ENCODE measurements around the gene FGF1. TPM values are rescaled to one million over a fixed set of nuclear protein-coding genes. Genes with fewer than 3 reads are reported as not detected.
A peak's percentile ranks its signal among the peaks of the same experiment; 100 is the strongest.

Gene FGF1
- total and polyA plus RNA-seq, 2 donors from 2014 or later: 2.1 to 89.7 TPM

- no peak for DNase-seq
- intact Hi-C loops (cut with DNase I): no loop called here
- TF ChIP-seq CTCF (IDR thresholded peaks at IDR 0.05; ENCODE audit: borderline replicate concordance, extremely low read depth, insufficient read depth): no peak
- FAIRE-seq: no peak
- H3K9me3 ChIP-seq (ENCODE audit: control insufficient read depth in 2 of 3, insufficient read depth in 1 of 3, low read length in 3 of 3): no peaks in the 10 kb centered on the region
- peaks cover 0 to 7% (median 5%) of the 10 kb centered on the region in 3 donors for H3K4me1 ChIP-seq (ENCODE audit: control insufficient read depth in 2 of 3, insufficient read depth in 2 of 3, low read depth in 1 of 3, low read length in 3 of 3)
- no peaks in the 10 kb centered on the region for H3K36me3 ChIP-seq (ENCODE audit: control insufficient read depth in 2 of 3, insufficient read depth in 3 of 3, low read length in 3 of 3)
- H3K9ac ChIP-seq (ENCODE audit: low read length in 3 of 3): no peak overlapping the region
- H3K27ac ChIP-seq (ENCODE audit: low read depth in 2 of 2, low read length in 2 of 2): no peak overlapping the region
- H3K27me3 ChIP-seq (ENCODE audit: control insufficient read depth, insufficient read depth, low read length): no peaks in the 10 kb centered on the region
- H3K4me3 ChIP-seq (ENCODE audit: low read length in 3 of 3): no peak overlapping the region
Measured at GRCh38 chr5:142640316-142641005, 45.4 kb downstream of the FGF1 start.

GRCh38 chr5:142639455-142639854, 46.4 kb downstream of the FGF1 start:
- Histone ChIP-seq H3K9ac (ENCODE audit: low read length in 3 of 3) (no peak overlapping the region), H3K36me3 (ENCODE audit: control insufficient read depth in 2 of 3, insufficient read depth in 3 of 3, low read length in 3 of 3) (no peaks in the 10 kb centered on the region), H3K27ac (ENCODE audit: low read depth in 2 of 2, low read length in 2 of 2) (no peak overlapping the region), H3K4me3 (ENCODE audit: low read length in 3 of 3) (no peak overlapping the region), H3K9me3 (ENCODE audit: control insufficient read depth in 2 of 3, insufficient read depth in 1 of 3, low read length in 3 of 3) (no peaks in the 10 kb centered on the region), H3K4me1 (ENCODE audit: control insufficient read depth in 2 of 3, insufficient read depth in 2 of 3, low read depth in 1 of 3, low read length in 3 of 3) (peaks cover 0 to 7% (median 5%) of the 10 kb centered on the region in 3 donors), H3K27me3 (ENCODE audit: control insufficient read depth, insufficient read depth, low read length) (no peaks in the 10 kb centered on the region)
- TF ChIP-seq CTCF (IDR thresholded peaks at IDR 0.05; ENCODE audit: borderline replicate concordance, extremely low read depth, insufficient read depth): no peak
- intact Hi-C loops (cut with DNase I): no loop called here
- DNase-seq: no peak
- FAIRE-seq: no peak

- FAIRE-seq (no peak), DNase-seq (no peak)
- H3K27me3 ChIP-seq (ENCODE audit: control insufficient read depth, insufficient read depth, low read length): no peaks in the 10 kb centered on the region
- TF ChIP-seq CTCF (IDR thresholded peaks at IDR 0.05; ENCODE audit: borderline replicate concordance, extremely low read depth, insufficient read depth): no peak
- no peak overlapping the region for H3K9ac ChIP-seq (ENCODE audit: low read length in 3 of 3)
- no peaks in the 10 kb centered on the region for H3K9me3 ChIP-seq (ENCODE audit: control insufficient read depth in 2 of 3, insufficient read depth in 1 of 3, low read length in 3 of 3)
- H3K4me1 ChIP-seq (ENCODE audit: control insufficient read depth in 2 of 3, insufficient read depth in 2 of 3, low read depth in 1 of 3, low read length in 3 of 3): peaks cover 0 to 7% (median 5%) of the 10 kb centered on the region in 3 donors
- no peaks in the 10 kb centered on the region for H3K36me3 ChIP-seq (ENCODE audit: control insufficient read depth in 2 of 3, insufficient read depth in 3 of 3, low read length in 3 of 3)
- H3K4me3 ChIP-seq (ENCODE audit: low read length in 3 of 3): no peak overlapping the region
- H3K27ac ChIP-seq (ENCODE audit: low read depth in 2 of 2, low read length in 2 of 2): peak overlapping the region in 1 of 2 donors; percentile 9
- intact Hi-C loops (cut with DNase I): no loop called here
Measured at GRCh38 chr5:142637871-142638270, 48.0 kb downstream of the FGF1 start.
